HG03064 (cell line): Measurements from ENCODE around the gene ADAMTS10.
"Not testable (repeated sequence)": the region's sequence is repeated elsewhere in the genome, so short reads cannot be mapped to it uniquely, and the experiment has no call there.

ENCODE experiments used
- ATAC-seq: cut with Tn5 transposase; IDR thresholded peaks from one replicate; pipeline ENCODE4 v1.9.1; 2021; ENCODE audit warnings: low read depth; ENCODE audit not compliant: unreplicated experiment

ADAMTS10 gene

DNA sequence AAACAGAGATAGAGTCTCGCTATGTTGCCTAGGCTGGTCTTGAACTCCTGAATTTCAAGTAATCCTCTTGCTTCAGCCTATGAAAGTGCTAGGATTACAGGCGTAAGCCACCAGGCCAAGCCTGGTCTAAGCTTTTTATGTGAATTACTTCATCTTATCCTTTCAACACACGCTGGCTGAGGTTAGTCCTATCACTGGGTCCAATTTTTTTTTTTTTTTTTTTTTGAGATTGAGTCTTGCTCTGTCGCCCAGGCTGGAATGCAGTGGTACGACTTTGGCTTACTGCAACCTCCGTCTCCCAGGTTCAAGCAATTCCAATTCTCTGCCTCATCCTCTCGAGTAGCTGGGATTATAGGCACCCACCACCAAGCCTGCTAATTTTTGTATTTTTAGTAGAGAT is 43.7 kb downstream of the ADAMTS10 start:
- ATAC-seq: no peak

GRCh38 chr19:8564866-8565265 is 45.6 kb downstream of the ADAMTS10 start:
- not testable (repeated sequence) for ATAC-seq

DNA sequence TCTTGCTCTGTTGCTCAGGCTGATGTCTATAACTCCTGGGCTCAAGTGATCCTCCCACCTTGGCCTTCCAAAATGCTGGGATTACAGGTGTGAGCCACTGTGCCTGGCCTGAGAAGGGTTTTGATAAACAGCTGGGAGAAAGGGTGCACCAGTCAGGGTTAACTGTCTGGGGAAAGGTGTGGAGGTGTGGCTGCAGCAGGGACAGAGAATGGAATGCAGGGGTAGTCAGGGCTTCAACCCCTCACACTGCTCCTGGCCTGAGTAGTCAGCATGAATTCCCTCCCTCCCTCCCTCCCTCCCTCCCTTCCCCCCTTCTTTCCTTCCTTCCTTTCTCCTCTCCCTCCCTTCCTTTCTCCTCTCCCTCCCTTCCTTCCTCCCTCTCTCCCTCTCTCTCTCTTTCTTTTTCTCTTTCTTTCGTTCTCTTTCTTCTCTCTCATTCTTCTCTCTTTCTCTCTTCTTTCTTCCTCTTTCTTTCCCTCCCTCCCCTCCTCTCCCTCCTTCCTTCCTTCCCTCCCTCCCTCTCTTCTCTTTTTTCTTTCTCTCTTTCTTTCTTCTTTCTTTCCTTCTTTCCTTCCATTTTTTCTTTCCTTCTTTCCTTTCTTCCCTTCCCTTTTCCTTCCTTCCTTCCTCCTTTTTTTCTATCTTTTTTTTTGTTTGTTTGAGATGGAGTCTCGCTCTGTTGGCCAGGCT is 49.3 kb downstream of the ADAMTS10 start:
- no peak for ATAC-seq

DNA sequence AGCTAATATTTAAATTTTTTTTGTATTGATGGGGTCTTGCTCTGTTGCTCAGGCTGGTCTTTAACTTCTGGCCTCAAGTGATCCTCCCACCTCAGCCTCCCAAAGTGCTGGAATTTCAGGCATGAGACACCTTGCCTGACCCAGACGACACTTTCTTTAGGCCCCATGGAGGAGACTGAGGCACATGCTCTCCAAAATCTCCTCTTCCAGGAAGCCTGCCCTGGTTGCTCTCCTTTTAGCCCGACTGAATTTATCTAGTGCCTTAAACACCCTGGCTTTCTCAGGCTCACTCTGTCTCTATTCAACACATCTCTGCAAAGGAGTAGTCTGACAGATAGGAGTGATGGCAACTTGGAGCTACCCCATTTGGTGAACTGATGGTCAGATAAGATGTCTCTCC is 52.2 kb downstream of the ADAMTS10 start:
- no peak for ATAC-seq

- no peak for ATAC-seq
Measured at GRCh38 chr19:8557642-8558238, 52.8 kb downstream of the ADAMTS10 start.

GRCh38 chr19:8553729-8554128 is 56.8 kb downstream of the ADAMTS10 start:
- ATAC-seq: not testable (repeated sequence)

GRCh38 chr19:8552810-8553209 is 57.7 kb downstream of the ADAMTS10 start:
- ATAC-seq: no peak

DNA sequence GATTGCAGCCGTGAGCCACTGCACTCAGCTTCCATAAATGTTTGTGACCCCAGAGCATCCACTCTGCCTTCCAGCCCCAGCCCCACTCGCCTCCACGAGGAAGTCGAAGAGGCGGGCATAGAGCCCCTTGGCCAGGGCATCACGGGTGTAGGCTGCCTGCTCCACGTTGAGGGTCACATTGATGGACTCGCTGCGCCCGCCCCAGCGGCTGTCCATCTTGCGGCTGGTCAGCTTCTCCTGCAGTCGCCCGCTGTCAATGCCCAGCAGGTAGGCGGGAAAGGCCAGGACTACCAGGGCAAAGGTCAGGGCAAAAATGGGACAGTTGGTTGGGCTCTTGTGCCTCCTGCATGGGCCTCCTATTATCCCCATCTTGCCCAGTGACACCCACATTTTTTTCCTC is 60.4 kb downstream of the ADAMTS10 start:
- ATAC-seq: no peak

GRCh38 chr19:8545743-8546142 is 64.8 kb downstream of the ADAMTS10 start:
- no peak for ATAC-seq

DNA sequence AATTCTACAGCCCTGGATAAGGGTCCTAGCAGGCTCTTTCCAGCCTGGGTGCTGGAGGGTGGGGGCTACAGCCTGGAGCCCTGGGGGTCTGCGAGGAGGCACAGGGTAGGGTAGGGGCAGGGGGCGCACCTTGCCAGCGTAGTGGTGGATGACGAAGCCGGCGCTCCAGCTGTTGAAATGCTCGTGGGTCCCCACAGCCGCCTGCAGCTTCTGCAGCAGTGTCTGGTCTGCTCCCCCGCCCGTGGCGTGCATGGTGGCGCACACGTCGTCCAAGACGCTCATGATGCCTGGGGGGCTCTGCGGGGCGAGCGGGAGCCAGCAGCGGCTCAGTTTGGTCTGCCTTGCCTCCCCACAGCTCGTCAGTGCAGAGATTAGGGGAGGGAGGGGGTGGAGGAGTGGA is 66.3 kb downstream of the ADAMTS10 start:
- ATAC-seq: no peak

- ATAC-seq: no peak
Measured at GRCh38 chr19:8539621-8540149, 70.8 kb downstream of the ADAMTS10 start.

DNA sequence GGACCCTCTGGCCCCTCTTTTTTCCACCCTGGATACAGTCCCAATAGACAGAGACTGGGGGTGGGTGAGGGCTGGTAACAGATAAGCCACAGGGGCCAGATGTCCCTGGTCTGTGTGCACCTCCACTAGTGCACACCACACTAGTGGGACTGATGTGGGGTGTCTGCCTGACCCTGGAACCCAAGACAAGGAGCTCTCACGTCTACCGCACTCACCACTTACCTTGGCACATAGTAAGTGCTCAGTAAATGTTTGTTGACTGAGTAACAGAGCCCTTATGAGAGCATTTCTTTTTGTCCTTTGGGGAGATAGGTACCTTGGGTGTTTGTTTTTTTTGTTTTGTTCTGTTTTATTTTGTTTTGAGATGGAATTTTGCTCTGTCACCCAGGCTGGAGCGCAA is 73.4 kb downstream of the ADAMTS10 start:
- ATAC-seq: no peak

- ATAC-seq: no peak
Measured at GRCh38 chr19:8536282-8536681, 74.2 kb downstream of the ADAMTS10 start.

- no peak for ATAC-seq
Measured at GRCh38 chr19:8532225-8532624, 78.3 kb downstream of the ADAMTS10 start.

DNA sequence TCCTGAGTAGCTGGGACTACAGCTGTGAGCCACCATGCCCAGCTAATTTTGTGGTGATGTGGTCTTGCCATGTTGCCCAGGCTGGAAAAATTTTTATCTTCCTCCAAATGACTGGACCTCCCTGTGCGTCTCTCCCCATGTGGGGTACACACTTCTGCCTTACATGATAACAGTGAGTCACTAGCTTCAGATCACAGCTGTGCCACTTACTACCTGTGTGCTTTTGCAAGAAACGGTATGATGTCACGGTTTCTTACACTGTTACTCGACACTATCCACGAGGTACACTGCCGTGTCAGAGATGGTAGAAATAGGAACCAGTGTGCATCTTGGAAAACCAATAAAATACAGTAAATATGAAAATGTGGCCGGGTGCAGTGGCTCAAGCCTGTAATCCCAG is 79.0 kb downstream of the ADAMTS10 start:
- ATAC-seq: no peak
